GM12872 (cell line): Measurements from ENCODE around the gene SUPT5H.

Experiments
- TF ChIP-seq, protein P1 (sequence below): IDR thresholded peaks from 3 replicates; pipeline ENCODE4 v1.5.1; 2011; ENCODE audit warnings: low read depth, mild to moderate bottlenecking, low read length, moderate library complexity; ENCODE audit not compliant: insufficient read depth

The SUPT5H gene

DNA sequence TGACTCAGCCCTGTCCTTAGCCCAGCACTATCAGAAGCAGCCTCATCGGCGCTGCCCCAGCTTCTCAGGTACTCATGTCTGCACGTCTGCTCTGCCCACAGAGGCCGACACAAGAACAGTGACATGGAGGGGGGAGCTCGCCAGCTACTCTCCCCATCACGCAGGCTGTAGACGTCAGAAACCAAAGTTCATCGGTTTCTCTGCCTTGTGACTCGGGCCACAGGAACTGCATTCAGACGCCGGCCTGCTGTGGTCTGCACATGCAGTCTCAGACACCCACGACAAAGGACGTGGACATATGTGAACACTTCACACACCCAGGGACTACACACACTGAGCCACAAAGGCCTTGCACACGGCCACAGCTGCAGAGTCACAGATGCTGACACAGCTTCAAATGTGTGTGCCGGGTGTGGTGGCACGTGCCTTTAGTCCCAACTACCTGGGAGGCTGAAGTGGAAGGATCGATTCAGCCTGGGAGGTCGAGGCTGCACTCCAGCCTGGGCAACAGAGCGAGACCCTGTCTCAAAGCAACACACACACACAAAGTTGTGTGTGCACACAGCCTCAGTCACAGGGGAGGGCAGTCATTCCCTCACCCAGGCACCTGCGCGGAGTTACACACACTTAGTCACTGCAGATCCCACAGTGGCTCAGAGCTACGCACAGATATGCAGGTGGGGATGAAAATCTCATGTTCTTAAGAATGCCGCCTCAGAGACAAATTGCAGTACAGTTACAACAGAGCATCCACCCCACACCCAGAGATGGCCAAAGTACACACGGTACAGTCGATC, 43.6 kb upstream of the SUPT5H start:
- TF ChIP-seq, protein P1, sequence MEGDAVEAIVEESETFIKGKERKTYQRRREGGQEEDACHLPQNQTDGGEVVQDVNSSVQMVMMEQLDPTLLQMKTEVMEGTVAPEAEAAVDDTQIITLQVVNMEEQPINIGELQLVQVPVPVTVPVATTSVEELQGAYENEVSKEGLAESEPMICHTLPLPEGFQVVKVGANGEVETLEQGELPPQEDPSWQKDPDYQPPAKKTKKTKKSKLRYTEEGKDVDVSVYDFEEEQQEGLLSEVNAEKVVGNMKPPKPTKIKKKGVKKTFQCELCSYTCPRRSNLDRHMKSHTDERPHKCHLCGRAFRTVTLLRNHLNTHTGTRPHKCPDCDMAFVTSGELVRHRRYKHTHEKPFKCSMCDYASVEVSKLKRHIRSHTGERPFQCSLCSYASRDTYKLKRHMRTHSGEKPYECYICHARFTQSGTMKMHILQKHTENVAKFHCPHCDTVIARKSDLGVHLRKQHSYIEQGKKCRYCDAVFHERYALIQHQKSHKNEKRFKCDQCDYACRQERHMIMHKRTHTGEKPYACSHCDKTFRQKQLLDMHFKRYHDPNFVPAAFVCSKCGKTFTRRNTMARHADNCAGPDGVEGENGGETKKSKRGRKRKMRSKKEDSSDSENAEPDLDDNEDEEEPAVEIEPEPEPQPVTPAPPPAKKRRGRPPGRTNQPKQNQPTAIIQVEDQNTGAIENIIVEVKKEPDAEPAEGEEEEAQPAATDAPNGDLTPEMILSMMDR = no peak

DNA sequence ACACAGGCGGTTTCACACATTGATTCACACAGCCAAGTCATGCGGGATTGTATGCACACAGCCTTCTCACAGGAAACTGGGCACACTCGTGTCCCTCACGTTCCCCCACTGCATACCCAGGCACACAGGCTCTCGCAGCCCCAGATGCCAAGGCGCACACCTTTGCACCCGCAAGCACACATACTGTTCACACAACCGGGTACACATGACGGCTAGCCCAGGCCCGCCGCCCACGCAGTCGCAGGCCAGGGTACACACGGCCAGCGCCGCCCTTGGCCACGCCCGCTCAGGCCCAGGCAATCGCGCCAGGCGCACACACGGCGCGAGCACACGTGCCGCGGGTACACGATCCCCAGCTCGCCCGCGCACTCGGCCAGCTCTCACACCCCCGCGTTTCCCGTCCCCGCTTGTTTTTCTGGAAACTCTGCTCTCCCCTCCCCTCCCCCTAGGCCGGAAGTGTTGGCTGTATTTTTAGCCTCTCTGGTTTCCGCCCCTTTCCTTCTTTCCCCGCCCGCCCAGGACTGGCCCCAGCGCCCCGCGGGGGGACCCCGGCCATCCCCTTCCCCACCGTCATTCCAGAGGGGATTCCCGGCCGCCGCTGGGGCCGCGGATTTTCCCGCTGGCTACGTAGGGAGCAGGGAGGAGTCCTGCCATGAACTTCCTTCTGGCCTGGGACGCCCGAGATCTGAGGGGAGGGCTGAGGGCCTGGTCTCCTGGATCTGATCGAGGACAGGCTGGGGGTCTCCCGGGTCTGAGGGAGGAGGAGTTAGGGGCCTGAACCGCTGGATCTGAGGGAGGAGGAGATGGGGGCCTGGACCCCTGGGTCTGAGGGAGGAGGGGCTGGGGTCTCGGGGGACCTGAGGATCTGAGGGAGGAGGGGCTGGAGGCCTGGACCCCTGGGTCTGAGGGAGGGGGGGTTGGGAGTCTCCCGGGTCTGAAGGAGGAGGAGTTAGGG, 42.8 kb upstream of the SUPT5H start:
- TF ChIP-seq, protein P1 = no peak

DNA sequence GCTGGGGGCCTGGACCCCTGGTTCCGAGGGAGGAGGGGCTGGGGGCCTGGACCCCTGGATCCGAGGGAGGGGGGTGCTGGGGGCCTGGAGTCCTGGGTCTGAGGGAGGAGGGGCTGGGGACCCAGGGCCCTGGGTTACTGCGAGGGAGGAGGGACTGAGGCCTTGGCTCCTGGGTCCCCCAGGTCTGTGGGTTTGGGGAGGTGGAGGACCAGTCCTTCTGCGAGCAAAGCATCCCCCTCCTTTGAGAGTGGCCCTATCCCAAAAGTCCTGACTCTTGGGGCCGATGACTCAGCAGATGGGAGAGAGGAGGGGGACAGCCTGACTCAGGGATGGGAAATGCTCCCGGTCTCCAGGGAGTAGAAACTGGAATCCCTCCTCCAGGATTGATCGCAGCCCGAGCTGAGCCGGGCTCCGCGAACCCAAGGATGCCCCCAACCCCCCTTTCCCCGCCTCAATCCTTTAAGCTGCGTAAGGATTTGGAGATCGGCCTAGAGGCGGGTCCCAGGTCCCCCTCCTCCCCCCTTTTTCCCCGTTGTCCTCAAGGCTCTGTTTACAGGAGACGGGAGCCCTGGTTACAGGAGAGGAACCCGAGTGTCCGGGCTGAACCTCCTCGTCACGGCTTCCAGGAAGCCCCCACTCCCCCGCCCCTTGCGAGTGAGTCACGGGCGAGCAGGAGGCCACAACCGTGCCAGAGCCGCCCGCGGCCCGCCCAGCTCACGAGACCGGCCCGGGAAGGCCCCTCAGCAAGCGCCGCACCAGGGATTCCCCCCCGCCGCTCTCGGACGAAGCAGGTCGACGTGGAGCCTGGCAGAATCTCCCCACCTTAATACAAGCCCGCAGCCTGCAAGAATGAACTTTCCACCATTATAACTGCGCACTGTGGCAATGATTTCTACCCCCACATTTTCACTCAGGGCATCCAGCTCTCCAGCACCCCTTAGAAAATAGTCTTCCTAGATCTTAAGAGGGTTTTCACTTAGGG, 41.8 kb upstream of the SUPT5H start:
- TF ChIP-seq, protein P1 = no peak

DNA sequence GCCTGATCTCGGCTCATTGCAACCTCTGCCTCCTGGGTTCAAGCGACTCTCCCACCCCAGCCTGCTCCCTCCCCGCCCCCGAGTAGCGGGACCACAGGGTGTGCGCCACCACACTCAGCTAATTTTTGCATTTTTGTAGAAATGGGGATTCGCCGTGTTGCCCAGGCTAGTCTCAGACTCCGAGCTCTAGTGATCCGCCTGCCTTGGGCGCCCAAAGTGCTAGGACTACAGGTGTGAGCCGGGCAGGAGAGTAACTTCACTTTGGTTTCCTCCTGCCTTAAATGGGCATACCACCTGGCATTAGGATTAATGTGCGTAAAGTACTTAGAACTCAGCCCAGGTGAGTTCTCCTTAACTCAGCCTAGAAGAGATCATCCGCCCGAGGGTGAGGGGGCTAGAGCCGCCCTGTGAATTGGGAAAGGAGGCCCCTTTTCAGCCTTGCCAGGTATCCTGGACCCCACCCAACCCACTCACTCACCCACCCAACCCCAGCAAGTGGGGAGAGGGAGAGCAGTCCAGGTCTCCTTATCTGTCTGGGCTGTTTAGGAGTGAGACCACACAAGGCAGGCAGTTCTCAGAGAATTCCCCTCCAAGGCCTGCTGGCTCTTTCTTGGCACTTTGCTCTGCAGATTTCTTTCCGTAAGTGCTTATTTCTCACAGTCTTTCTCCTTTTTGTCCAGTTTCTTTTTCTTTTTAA, 40.0 kb upstream of the SUPT5H start:
- TF ChIP-seq, protein P1 = no peak

DNA sequence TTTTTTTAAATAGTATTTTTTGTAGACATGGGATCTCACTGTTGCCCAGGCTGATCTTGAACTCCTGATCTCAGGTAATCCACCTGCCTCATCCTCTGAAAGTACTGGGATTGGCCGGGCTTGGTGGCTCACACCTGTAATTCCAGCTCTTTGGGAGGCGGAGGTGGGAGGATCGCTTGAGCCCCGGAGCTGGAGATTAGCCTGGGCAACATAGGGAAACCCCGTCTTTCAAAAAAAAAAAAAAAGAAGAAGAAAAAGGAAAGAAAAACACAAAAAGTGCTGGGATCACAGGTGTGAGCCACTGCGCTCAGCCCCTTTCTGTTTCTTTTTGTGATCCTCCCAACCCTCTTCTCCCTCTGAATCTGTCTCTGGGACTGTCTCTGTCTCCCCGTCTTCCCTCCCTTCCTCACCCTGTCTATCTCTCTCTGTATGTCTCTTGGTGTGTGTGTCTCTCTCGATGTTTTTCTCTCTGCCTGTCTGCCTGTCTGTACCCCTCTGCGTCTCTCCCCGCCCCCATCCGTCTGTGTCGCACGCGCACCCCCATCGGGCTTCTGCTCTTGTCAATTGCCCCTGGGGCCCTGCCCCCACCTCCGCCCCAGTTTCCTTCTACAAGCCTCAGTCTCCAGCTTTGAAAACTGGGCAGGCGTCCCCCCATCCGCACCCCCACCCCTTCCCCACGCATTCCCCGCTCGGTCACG, 39.3 kb upstream of the SUPT5H start:
- TF ChIP-seq, protein P1 = no peak

DNA sequence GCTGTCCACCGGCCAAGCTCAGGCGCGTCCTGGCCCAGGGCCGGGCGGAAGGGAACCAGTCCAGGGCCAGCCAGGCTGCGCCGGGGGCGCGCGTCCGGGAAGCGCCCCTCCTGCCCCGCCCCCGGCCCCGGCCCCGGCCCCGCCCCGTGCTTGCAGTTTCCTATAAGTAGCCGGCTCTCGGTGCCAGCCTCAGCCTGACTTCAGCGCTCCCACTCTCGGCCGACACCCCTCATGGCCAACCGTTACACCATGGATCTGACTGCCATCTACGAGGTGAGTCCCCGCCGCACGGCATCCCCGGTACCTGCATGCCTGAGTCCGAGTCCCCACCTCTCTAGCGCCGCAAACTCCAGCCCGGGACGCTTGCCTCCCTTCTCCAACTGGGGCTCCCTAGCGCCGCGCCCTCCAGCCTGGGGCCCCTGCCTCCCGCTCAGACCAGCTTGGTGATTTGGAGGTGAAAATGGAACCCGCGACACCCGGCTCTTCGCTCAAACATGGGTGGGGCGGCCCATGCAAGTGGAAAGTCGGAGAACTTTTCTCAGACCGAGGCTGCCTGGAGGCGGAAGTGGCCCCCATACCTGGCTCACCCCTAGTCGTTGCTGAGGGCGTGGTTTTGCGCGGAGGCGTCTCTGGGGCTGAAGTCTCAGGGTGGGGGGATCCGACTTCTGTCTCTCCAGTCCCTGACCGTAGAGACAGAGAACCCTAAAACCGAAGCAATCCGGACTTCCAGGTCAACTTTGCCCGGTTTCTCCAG, 38.5 kb upstream of the SUPT5H start, which contains the start of gene ZFP36:
TSS of gene ZFP36 (plus strand) at position 192 of the 754 bp plus-strand sequence. CDS start at position 250, 58 bp downstream.
- TF ChIP-seq, protein P1 = no peak
